ENCODE measurements around the gene CRCP. TPM values are rescaled to one million over a fixed set of nuclear protein-coding genes. Genes with fewer than 3 reads are reported as not detected.

CRCP gene
- polyA plus RNA-seq, 1 donor (not counting 4 experiments of a cell fraction or from before 2014, with no cell fraction given): 25.4 TPM

DNA sequence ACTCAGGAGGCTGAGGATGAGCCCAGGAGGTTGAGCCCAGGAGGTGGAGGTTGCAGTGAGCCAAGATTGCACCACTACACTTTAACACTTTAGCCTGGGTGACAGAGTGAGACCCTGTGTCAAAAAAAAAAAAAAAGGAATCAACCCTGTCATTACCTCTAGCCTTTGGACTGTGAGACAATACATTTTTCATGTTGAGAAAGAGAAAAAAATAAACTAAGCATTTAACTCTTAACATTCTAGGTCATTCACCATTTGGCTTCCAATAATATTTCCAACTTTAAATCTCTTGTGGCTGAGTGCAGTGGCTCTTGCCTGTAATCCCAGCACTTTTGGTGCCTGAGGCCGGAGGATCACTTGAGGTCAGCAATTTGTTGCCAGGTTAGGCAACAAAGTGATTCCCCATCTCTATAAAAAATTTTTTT, 48.6 kb downstream of the CRCP start:
- Histone ChIP-seq H3K9me1 (ENCODE audit: control insufficient read depth, extremely low read depth, insufficient read depth, low read length) (no peaks in the 10 kb centered on the region), H3K9me3 (ENCODE audit: control insufficient read depth, low read depth, low read length) (no peaks in the 10 kb centered on the region), H3K79me2 (ENCODE audit: control insufficient read depth, insufficient read depth, low read length) (no peaks in the 10 kb centered on the region), H3K4me1 (ENCODE audit: control insufficient read depth, extremely low read depth, insufficient read depth, low read length) (no peaks in the 10 kb centered on the region), H3K4me2 (ENCODE audit: control insufficient read depth, extremely low read depth, insufficient read depth, low read depth, low read length) (no peak overlapping the region), H3K9ac (ENCODE audit: control insufficient read depth, extremely low read depth, insufficient read depth, low read length) (no peak overlapping the region), H3K27ac (ENCODE audit: control insufficient read depth, insufficient read depth, low read length) (no peak overlapping the region), H3K27me3 (ENCODE audit: control insufficient read depth, extremely low read depth, insufficient read depth, low read length) (no peaks in the 10 kb centered on the region), H3K36me3 (ENCODE audit: control insufficient read depth in 2 of 2, extremely low read depth in 1 of 2, insufficient read depth in 2 of 2, low read length in 2 of 2) (no peaks in the 10 kb centered on the region), H2AFZ (ENCODE audit: control insufficient read depth, low read length) (no peak overlapping the region), H3K4me3 (ENCODE audit: control insufficient read depth in 2 of 3, extremely low read depth in 1 of 3, insufficient read depth in 2 of 3, low read depth in 1 of 3, low read length in 3 of 3) (no peak overlapping the region), H4K20me1 (ENCODE audit: control insufficient read depth, extremely low read depth, insufficient read depth, low read length) (no peaks in the 10 kb centered on the region)
- dilution Hi-C loops (cut with MboI; ENCODE audit: extremely low pct_ligation_motif_present, low sequenced_read_pairs): no loop called here
- no peak for TF ChIP-seq EZH2 (IDR thresholded peaks at IDR 0.05; ENCODE audit: low read length)
- TF ChIP-seq, protein P1, sequence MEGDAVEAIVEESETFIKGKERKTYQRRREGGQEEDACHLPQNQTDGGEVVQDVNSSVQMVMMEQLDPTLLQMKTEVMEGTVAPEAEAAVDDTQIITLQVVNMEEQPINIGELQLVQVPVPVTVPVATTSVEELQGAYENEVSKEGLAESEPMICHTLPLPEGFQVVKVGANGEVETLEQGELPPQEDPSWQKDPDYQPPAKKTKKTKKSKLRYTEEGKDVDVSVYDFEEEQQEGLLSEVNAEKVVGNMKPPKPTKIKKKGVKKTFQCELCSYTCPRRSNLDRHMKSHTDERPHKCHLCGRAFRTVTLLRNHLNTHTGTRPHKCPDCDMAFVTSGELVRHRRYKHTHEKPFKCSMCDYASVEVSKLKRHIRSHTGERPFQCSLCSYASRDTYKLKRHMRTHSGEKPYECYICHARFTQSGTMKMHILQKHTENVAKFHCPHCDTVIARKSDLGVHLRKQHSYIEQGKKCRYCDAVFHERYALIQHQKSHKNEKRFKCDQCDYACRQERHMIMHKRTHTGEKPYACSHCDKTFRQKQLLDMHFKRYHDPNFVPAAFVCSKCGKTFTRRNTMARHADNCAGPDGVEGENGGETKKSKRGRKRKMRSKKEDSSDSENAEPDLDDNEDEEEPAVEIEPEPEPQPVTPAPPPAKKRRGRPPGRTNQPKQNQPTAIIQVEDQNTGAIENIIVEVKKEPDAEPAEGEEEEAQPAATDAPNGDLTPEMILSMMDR (optimal IDR thresholded peaks at IDR 0.05 in 1 of 3, IDR thresholded peaks at IDR 0.05 in 1 of 3, conservative IDR thresholded peaks at IDR 0.05 in 1 of 3; ENCODE audit: extremely low read depth in 1 of 3, insufficient read depth in 2 of 3, low read length in 3 of 3): no peak
- FAIRE-seq (no peak), DNase-seq (ENCODE audit: low read depth, low spot score) (no peak)

DNA sequence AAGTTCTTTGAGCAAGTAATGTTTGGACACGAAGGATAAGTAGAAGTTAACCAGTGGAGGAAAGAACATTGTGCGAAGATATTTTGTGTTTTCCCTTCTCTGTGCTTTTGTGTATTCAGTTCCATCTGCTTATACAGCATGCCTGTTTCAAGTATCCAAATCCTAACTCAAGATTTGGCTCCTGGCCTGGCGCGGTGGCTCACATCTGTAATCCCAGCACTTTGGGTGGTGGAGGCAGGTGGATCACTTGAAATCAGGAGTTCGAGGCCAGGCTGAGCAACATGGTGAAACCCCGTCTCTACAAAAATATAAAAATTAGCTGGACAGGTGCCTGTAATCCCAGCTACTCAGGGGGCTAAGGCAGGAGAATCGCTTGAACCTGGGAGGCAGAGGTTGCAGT, 49.7 kb downstream of the CRCP start:
- DNase-seq (ENCODE audit: low read depth, low spot score): no peak
- Histone ChIP-seq H3K36me3 (ENCODE audit: control insufficient read depth in 2 of 2, extremely low read depth in 1 of 2, insufficient read depth in 2 of 2, low read length in 2 of 2) (no peaks in the 10 kb centered on the region), H3K9ac (ENCODE audit: control insufficient read depth, extremely low read depth, insufficient read depth, low read length) (no peak overlapping the region), H4K20me1 (ENCODE audit: control insufficient read depth, extremely low read depth, insufficient read depth, low read length) (no peaks in the 10 kb centered on the region), H3K27me3 (ENCODE audit: control insufficient read depth, extremely low read depth, insufficient read depth, low read length) (no peaks in the 10 kb centered on the region), H3K4me1 (ENCODE audit: control insufficient read depth, extremely low read depth, insufficient read depth, low read length) (no peaks in the 10 kb centered on the region), H2AFZ (ENCODE audit: control insufficient read depth, low read length) (no peak overlapping the region), H3K4me3 (ENCODE audit: control insufficient read depth in 2 of 3, extremely low read depth in 1 of 3, insufficient read depth in 2 of 3, low read depth in 1 of 3, low read length in 3 of 3) (no peak overlapping the region), H3K27ac (ENCODE audit: control insufficient read depth, insufficient read depth, low read length) (no peak overlapping the region), H3K4me2 (ENCODE audit: control insufficient read depth, extremely low read depth, insufficient read depth, low read depth, low read length) (no peak overlapping the region), H3K79me2 (ENCODE audit: control insufficient read depth, insufficient read depth, low read length) (no peaks in the 10 kb centered on the region), H3K9me1 (ENCODE audit: control insufficient read depth, extremely low read depth, insufficient read depth, low read length) (no peaks in the 10 kb centered on the region), H3K9me3 (ENCODE audit: control insufficient read depth, low read depth, low read length) (no peaks in the 10 kb centered on the region)
- FAIRE-seq: no peak
- no peak for TF ChIP-seq EZH2 (IDR thresholded peaks at IDR 0.05; ENCODE audit: low read length)
- TF ChIP-seq, protein P1 (optimal IDR thresholded peaks at IDR 0.05 in 1 of 3, IDR thresholded peaks at IDR 0.05 in 1 of 3, conservative IDR thresholded peaks at IDR 0.05 in 1 of 3; ENCODE audit: extremely low read depth in 1 of 3, insufficient read depth in 2 of 3, low read length in 3 of 3): no peak
- dilution Hi-C loops (cut with MboI; ENCODE audit: extremely low pct_ligation_motif_present, low sequenced_read_pairs): no loop called here

All from keratinocyte (primary cell).